ENCODE results near the gene DVL2.
"Not testable (repeated sequence)": the region's sequence is repeated elsewhere in the genome, so short reads cannot be mapped to it uniquely, and the experiment has no call there.

Gene DVL2

GRCh38 chr17:7254511-7254910 lies 20.2 kb upstream of the DVL2 start:
- no peak for DNase-seq

- DNase-seq = no peak
Observed at GRCh38 chr17:7253082-7253481, 18.8 kb upstream of the DVL2 start.

- DNase-seq = peak; percentile 84
Observed at GRCh38 chr17:7252176-7253043, 18.1 kb upstream of the DVL2 start, which contains the start of gene ELP5. ELP5 (plus strand) TSS chr17:7252215; CDS start chr17:7252551, 336 bp downstream.

- DNase-seq = peak; percentile 98
Observed at GRCh38 chr17:7251661-7252175, 17.4 kb upstream of the DVL2 start, which contains the start of gene CTDNEP1. CTDNEP1 (minus strand) TSS chr17:7251734; CDS start chr17:7251296, 438 bp downstream.

GRCh38 chr17:7250695-7251627 lies 16.6 kb upstream of the DVL2 start:
- DNase-seq = no peak

GRCh38 chr17:7249830-7250229 lies 15.5 kb upstream of the DVL2 start:
- DNase-seq = no peak

- DNase-seq = no peak
Observed at GRCh38 chr17:7249214-7249613, 14.9 kb upstream of the DVL2 start.

GRCh38 chr17:7248796-7249195 lies 14.5 kb upstream of the DVL2 start:
- no peak for DNase-seq

GRCh38 chr17:7246779-7247178 lies 12.5 kb upstream of the DVL2 start:
- DNase-seq = no peak

GRCh38 chr17:7243838-7244237 lies 9.5 kb upstream of the DVL2 start:
- not testable (repeated sequence) for DNase-seq

GRCh38 chr17:7243453-7243729 lies 9.1 kb upstream of the DVL2 start:
- no peak for DNase-seq

- DNase-seq = peak; percentile 93
Observed at GRCh38 chr17:7242717-7243452, 8.6 kb upstream of the DVL2 start.

GRCh38 chr17:7241783-7242716 lies 7.7 kb upstream of the DVL2 start, which contains the start of gene GABARAP:
GABARAP (minus strand) TSS chr17:7242449; CDS start chr17:7242330, 119 bp downstream.
- DNase-seq = peak; percentile 93

- DNase-seq = no peak
Observed at GRCh38 chr17:7241090-7241733, 6.9 kb upstream of the DVL2 start.

- no peak for DNase-seq
Observed at GRCh38 chr17:7240375-7240774, 6.1 kb upstream of the DVL2 start.

- DNase-seq = peak; percentile 96
Observed at GRCh38 chr17:7239091-7240027, 5.0 kb upstream of the DVL2 start, which contains the start of gene PHF23. PHF23 (minus strand) TSS chr17:7239457; CDS start chr17:7239279, 178 bp downstream.

GRCh38 chr17:7238420-7239090 lies 4.2 kb upstream of the DVL2 start:
- DNase-seq = no peak

- DNase-seq = peak; percentile 79
Observed at GRCh38 chr17:7237761-7238419, 3.6 kb upstream of the DVL2 start.
